Measurements from ENCODE around the gene CILP.

GRCh38 chr15:65175511-65175910, 35.8 kb downstream of the CILP start:
- no peak for TF ChIP-seq POLR2AphosphoS5 (IDR thresholded peaks at IDR 0.05)
- no peak for TF ChIP-seq POLR2A (IDR thresholded peaks at IDR 0.05)
- TF ChIP-seq, protein P1, sequence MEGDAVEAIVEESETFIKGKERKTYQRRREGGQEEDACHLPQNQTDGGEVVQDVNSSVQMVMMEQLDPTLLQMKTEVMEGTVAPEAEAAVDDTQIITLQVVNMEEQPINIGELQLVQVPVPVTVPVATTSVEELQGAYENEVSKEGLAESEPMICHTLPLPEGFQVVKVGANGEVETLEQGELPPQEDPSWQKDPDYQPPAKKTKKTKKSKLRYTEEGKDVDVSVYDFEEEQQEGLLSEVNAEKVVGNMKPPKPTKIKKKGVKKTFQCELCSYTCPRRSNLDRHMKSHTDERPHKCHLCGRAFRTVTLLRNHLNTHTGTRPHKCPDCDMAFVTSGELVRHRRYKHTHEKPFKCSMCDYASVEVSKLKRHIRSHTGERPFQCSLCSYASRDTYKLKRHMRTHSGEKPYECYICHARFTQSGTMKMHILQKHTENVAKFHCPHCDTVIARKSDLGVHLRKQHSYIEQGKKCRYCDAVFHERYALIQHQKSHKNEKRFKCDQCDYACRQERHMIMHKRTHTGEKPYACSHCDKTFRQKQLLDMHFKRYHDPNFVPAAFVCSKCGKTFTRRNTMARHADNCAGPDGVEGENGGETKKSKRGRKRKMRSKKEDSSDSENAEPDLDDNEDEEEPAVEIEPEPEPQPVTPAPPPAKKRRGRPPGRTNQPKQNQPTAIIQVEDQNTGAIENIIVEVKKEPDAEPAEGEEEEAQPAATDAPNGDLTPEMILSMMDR (IDR thresholded peaks at IDR 0.05): no peak
